ENCODE data around the gene ADAT2. TPM values are rescaled to one million over a fixed set of nuclear protein-coding genes. Genes with fewer than 3 reads are reported as not detected.

The ADAT2 gene
- total and polyA plus RNA-seq, 2 donors (not counting 3 experiments of a cell fraction or from before 2014, with no cell fraction given): 5.4 to 9.8 TPM

DNA sequence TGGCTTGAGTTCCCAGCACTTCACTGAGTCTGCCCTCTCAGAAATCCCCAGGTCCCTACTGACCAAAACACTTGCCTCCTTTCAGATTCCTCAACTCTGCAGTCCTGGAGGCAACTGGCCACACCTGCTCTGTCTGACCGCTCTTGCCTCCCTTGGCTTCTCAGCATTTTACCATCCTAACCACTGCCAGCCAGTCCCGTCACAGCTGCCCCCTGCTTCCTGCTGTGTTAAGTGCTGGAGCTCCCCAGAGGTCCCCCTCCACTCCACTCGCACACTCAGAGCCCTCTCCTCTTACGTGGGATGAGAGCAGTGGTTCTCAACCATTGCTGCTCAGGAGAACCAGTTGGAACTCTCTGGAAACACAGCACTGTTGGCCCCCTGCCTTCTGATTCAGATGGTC, 20.5 kb downstream of the ADAT2 start:
- intact Hi-C loops (cut with micrococcal nuclease) (loop anchor here (10.0 kb wide), 1 partner anchor 365 kb away; the partner anchor contains the start of gene AIG1), dilution Hi-C loops (cut with MboI; ENCODE audit: extremely low pct_ligation_motif_present, low sequenced_read_pairs) (no loop called here)
- no peaks in the 10 kb centered on the region for H3K9me1 ChIP-seq (replicated peaks; ENCODE audit: control insufficient read depth, extremely low read depth, insufficient read depth, low read length)
- H4K20me1 ChIP-seq (replicated peaks; ENCODE audit: control insufficient read depth, extremely low read depth, insufficient read depth, low read length): no peaks in the 10 kb centered on the region
- no peaks in the 10 kb centered on the region for H3K79me2 ChIP-seq (ENCODE audit: control insufficient read depth, insufficient read depth, low read length)
- H3K4me3 ChIP-seq (replicated peaks in 1 of 3; ENCODE audit: insufficient read depth in 1 of 3, low read depth in 1 of 3, low read length in 3 of 3): no peak overlapping the region
- no peaks in the 10 kb centered on the region for H3K4me1 ChIP-seq (ENCODE audit: control insufficient read depth, extremely low read depth, insufficient read depth, low read length)
- ChIA-PET POLR2A (no interaction called here), CTCF (interaction anchor here (1.1 to 5.4 kb wide), 5 partner anchors 197 to 955 kb away, joined by 3 to 105 read pairs (median 25); no protein-coding TSS in a partner anchor)
- BruUV-seq (replicated peaks): no TSS peak
- no peak overlapping the region for H3K27ac ChIP-seq (ENCODE audit: insufficient read depth, low read depth, low read length)
- no peaks in the 10 kb centered on the region for H3K27me3 ChIP-seq (ENCODE audit: control insufficient read depth in 2 of 2, insufficient read depth in 2 of 2, low read length in 2 of 2)
- TF ChIP-seq MYC (IDR thresholded peaks at IDR 0.05; ENCODE audit: low read depth, low read length): no peak
- TF ChIP-seq GATA2 (IDR thresholded peaks at IDR 0.05; ENCODE audit: insufficient read depth, insufficient read length, low read depth, low read length): no peak
- TF ChIP-seq, protein P1, sequence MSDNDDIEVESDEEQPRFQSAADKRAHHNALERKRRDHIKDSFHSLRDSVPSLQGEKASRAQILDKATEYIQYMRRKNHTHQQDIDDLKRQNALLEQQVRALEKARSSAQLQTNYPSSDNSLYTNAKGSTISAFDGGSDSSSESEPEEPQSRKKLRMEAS (IDR thresholded peaks at IDR 0.05; ENCODE audit: insufficient read depth, insufficient read length): no peak
- TF ChIP-seq, protein P2, sequence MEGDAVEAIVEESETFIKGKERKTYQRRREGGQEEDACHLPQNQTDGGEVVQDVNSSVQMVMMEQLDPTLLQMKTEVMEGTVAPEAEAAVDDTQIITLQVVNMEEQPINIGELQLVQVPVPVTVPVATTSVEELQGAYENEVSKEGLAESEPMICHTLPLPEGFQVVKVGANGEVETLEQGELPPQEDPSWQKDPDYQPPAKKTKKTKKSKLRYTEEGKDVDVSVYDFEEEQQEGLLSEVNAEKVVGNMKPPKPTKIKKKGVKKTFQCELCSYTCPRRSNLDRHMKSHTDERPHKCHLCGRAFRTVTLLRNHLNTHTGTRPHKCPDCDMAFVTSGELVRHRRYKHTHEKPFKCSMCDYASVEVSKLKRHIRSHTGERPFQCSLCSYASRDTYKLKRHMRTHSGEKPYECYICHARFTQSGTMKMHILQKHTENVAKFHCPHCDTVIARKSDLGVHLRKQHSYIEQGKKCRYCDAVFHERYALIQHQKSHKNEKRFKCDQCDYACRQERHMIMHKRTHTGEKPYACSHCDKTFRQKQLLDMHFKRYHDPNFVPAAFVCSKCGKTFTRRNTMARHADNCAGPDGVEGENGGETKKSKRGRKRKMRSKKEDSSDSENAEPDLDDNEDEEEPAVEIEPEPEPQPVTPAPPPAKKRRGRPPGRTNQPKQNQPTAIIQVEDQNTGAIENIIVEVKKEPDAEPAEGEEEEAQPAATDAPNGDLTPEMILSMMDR (IDR thresholded peaks at IDR 0.05; ENCODE audit: extremely low read depth in 1 of 2, insufficient read depth in 1 of 2, low read depth in 1 of 2, low read length in 2 of 2): no peak
- no peak for TF ChIP-seq FOS (IDR thresholded peaks at IDR 0.05; ENCODE audit: borderline replicate concordance, insufficient read depth, low read length)
- no peak for TF ChIP-seq POLR2AphosphoS5 (IDR thresholded peaks at IDR 0.05; ENCODE audit: insufficient read depth, low read depth, low read length)
- no peak for DNase-seq (ENCODE audit: low read depth, low spot score)
- H2AFZ ChIP-seq (ENCODE audit: low read depth, low read length): no peak overlapping the region
- H3K9ac ChIP-seq (replicated peaks; ENCODE audit: extremely low read depth, insufficient read depth, low read length): no peak overlapping the region
- no peaks in the 10 kb centered on the region for H3K9me3 ChIP-seq (replicated peaks; ENCODE audit: control insufficient read depth, insufficient read depth, low read length)
- FAIRE-seq: no peak
- H3K36me3 ChIP-seq (ENCODE audit: control insufficient read depth in 2 of 2, extremely low read depth in 1 of 2, insufficient read depth in 2 of 2, low read length in 2 of 2): peaks cover 0 to 3% of the 10 kb centered on the region in 2 experiments
- no peak overlapping the region for H3K4me2 ChIP-seq (ENCODE audit: insufficient read depth, low read length)
